Loucy (cell line): Measurements from ENCODE around the gene LIMS1.
"Not testable (repeated sequence)": the region's sequence is repeated elsewhere in the genome, so short reads cannot be mapped to it uniquely, and the experiment has no call there.

Experiments used
- CTCF ChIP-seq: fragments of 200-600 bp; sonication (generic); conservative IDR thresholded peaks from 2 replicates; pipeline ENCODE4 v1.5.1; 2014; ENCODE audit warnings: mild to moderate bottlenecking, antibody characterized with exemption, low read length
- EZH2phosphoT487 ChIP-seq: fragments of 200-600 bp; IDR thresholded peaks from 2 replicates; pipeline ENCODE4 v1.6.1; 2018; ENCODE audit warnings: antibody characterized with exemption, mild to moderate bottlenecking, moderate library complexity, borderline replicate concordance

- TF ChIP-seq CTCF, EZH2phosphoT487: not testable (repeated sequence)
These were observed 155.7 kb downstream of the LIMS1 start for GRCh38 chr2:108690001-108690400.
